ENCODE measurements around the gene CEBPZ.
A peak's percentile ranks its signal among the peaks of the same experiment; 100 is the strongest.
"Not testable (repeated sequence)": the region's sequence is repeated elsewhere in the genome, so short reads cannot be mapped to it uniquely, and the experiment has no call there.

Gene CEBPZ, protein sequence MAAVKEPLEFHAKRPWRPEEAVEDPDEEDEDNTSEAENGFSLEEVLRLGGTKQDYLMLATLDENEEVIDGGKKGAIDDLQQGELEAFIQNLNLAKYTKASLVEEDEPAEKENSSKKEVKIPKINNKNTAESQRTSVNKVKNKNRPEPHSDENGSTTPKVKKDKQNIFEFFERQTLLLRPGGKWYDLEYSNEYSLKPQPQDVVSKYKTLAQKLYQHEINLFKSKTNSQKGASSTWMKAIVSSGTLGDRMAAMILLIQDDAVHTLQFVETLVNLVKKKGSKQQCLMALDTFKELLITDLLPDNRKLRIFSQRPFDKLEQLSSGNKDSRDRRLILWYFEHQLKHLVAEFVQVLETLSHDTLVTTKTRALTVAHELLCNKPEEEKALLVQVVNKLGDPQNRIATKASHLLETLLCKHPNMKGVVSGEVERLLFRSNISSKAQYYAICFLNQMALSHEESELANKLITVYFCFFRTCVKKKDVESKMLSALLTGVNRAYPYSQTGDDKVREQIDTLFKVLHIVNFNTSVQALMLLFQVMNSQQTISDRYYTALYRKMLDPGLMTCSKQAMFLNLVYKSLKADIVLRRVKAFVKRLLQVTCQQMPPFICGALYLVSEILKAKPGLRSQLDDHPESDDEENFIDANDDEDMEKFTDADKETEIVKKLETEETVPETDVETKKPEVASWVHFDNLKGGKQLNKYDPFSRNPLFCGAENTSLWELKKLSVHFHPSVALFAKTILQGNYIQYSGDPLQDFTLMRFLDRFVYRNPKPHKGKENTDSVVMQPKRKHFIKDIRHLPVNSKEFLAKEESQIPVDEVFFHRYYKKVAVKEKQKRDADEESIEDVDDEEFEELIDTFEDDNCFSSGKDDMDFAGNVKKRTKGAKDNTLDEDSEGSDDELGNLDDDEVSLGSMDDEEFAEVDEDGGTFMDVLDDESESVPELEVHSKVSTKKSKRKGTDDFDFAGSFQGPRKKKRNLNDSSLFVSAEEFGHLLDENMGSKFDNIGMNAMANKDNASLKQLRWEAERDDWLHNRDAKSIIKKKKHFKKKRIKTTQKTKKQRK

DNA sequence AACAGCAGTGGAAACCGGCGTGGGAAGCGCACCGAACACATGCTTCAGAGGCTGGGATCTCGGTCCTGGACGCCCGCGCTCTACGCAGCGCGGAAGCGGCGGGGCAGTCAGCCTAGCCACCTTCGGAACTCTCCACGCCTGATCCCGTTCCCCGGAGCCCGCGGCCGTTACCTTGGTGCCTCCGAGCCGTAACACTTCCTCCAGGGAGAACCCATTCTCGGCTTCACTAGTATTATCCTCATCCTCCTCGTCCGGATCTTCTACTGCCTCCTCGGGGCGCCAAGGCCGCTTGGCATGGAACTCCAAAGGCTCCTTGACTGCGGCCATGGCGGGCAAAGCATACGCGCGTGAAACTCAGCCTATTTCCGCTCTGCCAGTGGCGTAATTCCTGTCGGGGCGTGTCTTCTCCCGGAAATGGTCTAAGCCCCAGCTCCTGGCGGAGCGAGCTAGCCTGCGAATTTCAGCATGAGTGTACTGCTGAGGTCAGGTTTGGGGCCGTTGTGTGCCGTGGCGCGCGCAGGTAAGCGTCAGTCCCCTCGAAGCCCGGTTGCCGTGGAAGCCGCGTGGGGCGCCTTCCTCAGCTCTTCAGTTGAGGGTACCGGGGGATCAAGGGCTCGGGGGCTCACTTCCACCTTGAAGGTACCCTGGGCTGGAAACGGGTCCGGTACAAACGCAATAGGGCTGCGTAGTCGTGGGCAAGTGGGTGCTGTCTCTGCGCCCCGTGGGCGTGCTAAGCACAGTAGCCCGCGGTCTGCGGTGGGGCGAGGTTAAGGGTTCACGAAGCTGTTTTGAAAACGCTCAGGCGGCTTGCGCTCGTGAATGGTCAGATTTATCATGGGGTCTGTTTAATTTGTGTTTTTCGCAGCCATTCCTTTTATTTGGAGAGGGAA, at the start of gene CEBPZ, which contains the start of gene NDUFAF7:
Gene CEBPZ, minus strand, starts transcription at position 356 of the 890 bp plus-strand sequence. Its CDS starts 29 bp downstream, at position 327.
Gene NDUFAF7, plus strand, starts transcription at position 418 of the 890 bp plus-strand sequence. Its CDS starts 48 bp downstream, at position 466.
- peak; percentile 34 to 93 (median 82) for DNase-seq

DNA sequence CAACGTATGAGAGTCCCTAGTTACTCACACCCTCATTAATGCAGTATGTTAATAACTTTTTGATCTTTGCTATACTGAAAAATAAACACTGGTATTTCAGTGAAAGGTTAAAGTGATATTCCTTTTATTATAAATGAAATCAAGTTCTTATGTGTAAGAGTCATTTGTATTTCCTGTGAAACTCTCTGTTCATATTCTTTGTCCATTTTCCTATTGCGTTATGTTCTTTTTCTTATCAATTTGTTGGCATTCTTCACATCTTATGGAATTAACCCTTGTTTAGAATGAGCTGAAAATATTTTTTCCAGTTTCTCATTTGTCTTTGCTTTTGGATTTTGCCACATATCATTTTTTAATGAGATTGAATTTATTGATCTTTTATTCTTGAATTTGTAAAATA, 44.9 kb upstream of the CEBPZ start:
- no peak for DNase-seq

DNA sequence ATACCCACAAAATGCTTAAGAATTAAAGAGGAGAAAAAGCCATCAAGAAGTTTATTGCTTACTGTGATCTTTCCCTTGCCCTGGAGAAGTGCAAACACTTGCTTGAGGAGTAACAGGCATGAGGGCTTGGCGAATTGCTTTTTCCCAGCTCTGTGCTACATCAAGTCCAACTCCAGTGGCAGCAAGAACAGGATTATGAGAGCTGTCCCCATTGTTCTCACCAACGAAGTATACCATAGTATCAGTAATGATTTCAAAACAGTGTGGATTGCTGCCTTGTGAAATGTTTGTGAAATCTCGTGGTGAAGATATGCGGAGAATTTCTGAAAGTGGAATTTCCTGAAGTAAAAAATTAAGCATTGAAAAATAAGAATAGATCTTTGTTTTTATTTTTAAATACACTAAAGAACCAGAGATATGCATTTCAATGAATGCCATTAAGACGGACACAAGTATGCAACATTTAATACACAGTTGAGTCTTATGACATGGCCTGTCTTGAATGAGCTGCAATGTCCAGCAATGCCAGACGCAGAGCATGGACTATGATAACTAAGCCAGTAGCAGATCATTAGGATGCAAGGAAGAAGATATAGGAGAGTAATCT, 43.1 kb upstream of the CEBPZ start:
- no peak for DNase-seq

DNA sequence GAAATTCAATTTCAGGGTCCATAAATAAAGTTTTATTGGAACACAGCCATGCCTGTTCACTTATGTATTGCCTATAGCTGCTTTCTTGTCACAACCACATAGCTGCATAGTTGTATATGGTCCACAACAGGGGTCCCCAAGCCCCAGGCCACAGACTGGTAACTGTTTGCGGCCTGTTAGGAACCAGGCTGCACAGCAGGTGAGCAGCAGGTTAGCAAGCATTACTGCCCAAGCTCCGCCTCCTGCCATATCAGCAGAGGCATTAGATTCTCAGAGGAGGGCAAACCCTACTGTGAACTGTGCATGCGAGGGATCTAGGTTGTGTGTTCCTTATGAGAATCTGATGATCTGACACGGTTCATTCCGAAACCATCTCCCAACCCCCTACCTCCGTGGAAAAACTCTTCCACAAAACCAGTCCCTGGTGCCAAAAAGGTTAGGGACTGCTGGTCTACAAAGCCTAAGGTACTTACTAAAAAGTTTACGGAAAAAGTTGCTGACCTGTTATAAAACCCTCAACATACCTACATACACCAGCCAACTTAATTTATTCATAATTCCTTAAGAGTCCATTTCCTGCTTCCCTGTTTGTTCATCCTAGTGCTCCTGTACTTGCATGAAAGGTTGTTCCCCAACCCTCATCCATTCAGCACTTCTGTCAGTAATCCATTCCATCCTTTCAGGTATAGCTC, 40.1 kb upstream of the CEBPZ start:
- no peak for DNase-seq

DNA sequence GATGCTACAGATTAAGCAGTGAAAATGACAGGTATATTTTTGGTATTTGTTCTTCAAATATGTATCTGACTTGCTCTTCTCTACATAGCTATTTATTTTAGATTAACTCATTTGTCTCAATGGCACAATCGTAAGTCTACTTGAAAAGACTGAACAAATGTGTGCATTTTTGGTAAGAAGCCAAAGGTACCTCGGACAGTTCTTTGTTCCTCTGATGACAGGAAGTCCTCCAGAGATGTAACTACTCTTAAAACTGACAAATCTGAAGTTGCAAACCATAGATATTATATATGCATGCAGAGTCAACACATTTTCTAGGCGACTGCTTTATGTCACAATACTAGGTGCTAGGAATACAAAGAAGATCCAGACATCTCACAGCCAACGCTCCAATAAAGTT, 36.7 kb upstream of the CEBPZ start:
- DNase-seq, result no peak

DNA sequence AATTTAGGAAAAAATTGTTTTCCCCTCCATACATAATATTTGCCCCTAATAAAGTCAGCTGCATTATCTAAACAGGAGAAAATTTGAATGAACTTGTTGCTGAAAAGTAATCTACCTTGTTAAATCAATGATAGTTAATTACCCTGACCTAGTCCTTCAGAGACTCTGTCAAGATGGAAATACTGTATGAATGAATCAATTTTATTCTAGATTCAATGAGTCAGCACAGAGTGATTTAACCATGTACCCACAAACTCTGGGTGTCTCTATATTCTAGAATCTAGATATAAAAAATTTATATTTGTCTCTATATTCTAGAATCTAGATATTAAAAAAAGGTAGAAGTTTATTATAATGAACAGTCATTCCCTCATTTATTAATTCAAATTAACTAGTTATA, 36.3 kb upstream of the CEBPZ start:
- DNase-seq, result no peak

DNA sequence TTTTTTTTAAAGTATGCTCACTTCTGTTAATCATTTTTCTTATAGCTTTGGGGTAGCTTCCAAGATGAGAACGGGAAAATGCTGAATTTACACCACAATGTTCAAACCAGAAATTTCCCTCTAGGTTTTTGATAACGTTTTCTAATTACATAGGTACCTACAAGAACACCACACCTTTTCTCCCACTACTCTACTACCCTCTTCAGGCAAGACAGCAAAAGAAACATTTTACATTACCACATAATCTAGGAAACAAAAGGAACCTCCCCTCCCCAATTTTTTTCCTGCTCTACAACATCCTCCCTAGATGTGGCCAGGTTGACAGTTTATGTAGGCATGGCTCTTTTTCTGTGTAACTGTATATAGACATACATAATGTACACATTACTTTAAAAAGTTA, 32.4 kb upstream of the CEBPZ start:
- DNase-seq, result no peak

DNA sequence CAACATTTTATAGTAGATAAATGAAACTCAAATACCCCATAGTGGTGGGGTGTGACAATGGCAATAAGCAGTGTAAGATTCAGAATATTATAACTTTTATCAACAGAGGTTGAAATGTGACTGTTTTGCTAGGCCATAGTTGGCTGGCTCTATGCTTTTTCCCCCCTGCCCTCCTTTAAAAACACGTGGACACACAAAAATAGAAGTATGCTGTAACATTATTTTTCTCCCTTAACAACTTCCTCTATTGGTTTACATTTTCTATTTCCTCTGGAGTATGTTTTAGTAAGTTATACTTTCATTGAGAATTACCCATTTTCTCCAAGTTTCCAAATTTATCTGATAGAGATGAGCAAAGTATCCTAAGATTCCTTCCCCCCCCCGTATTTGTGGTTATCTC, 31.1 kb upstream of the CEBPZ start:
- DNase-seq, result no peak

DNA sequence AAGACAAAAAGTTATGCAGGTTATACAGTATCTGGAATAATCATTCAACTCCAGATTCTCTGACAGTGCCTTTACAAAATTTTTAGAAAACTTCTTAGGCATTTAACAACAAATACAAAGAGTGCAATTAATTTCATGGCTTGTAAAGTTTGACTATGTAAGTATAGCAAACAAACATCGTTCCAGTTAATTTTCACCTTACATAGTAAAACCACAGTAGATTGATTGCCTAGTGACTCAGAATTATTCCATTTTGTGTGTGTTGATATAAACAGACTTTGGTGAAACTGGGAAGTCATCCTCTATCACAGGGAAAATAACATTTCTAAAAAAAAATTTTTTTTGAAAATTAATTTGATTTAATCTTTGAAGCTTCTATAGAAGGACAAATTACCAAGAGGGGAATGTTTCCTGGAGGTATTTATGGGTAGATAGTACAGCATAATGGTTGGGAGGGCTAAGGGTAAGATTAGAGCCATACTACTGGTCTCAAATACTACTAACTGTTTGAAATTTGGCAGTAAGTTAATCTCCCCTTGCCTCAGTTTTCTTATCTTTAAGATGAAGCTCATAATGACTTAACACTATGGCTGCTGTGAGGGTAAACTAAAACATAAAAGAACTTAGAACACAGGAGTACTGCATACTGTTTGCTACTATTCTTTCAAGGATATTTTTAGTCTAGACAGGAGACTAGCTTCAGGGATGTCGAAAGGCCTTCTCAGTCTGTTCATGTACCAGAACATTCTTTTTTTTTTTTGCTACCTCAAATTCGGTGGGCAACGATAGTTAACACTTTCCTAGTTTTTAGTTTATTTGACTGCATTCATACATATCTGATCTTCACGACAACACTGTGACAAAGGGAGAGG, 19.7 kb upstream of the CEBPZ start:
- DNase-seq, result no peak

DNA sequence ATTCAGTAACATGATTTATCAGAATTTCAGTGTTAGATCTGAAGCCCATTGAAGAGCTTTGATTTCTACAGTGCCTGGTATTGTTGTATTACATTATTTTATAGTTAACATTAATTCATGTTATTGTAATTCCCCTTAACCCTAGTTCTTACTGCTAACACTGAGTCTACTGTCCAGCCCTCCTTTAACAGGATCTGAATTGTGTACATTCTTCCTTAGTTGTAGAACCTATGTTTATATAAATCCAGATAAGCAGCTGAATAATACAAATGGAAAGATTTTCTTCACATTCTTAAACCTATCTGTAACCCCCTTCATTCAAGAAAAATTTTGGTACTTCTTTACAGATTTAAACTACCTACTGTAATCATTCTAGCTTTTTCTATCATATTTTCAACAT, 14.8 kb upstream of the CEBPZ start:
- no peak for DNase-seq

DNA sequence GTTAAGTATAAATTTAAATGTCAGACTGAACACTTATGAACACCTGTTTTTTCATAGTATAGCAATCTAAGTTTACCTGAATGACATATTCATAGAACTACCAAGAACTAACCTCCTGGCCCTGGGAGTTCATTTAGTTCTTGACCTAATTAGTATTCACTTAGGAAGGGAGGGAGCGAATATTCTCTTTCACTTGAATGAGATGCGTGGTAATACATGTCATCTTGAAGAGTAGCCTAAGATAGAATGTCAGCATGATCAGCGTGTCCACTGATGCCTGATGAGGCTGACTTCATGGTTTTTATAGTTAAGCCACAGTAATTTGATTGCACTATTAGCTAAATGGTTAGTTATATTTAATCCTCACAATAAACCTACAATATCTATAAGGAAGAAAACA, 13.4 kb upstream of the CEBPZ start:
- no peak for DNase-seq

DNA sequence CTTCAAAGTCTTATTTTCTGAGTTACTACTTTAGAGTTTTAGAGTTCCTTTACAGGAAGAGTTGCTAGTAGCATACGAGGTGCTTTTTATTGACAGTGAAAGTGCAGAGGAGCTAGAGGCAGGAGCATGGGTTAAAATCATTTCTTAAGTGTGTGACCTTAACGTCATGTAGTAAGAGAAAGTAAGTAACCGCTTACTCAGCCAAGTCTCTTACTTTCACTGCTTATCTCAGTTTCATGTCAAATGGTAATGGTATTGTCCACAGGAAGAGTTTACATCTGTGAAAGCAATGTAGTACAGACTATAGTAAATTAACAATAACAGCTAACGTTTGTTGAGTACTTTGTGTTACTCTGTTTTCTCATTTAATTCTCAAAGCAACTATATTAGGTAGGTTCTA, 12.6 kb upstream of the CEBPZ start:
- no peak for DNase-seq

DNA sequence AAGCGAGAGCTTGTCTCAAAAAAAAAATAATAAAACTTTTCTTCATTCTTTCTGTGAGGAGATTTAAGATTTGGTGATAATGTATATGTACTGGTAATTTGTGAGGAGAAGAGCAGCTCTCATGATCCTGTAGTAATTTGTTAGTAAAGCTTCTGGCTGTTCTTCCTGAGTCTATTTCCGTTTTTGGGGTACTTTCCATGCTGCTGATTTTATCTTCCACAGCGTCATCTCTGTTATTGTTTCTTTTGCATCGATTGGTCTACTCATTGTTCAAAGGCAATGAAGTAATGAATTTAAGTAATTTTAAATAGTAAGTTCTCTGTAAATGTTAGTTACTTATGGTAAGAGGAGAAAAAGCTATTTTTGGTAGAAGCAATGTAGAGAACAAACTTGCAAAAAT, 12.0 kb upstream of the CEBPZ start:
- no peak for DNase-seq

DNA sequence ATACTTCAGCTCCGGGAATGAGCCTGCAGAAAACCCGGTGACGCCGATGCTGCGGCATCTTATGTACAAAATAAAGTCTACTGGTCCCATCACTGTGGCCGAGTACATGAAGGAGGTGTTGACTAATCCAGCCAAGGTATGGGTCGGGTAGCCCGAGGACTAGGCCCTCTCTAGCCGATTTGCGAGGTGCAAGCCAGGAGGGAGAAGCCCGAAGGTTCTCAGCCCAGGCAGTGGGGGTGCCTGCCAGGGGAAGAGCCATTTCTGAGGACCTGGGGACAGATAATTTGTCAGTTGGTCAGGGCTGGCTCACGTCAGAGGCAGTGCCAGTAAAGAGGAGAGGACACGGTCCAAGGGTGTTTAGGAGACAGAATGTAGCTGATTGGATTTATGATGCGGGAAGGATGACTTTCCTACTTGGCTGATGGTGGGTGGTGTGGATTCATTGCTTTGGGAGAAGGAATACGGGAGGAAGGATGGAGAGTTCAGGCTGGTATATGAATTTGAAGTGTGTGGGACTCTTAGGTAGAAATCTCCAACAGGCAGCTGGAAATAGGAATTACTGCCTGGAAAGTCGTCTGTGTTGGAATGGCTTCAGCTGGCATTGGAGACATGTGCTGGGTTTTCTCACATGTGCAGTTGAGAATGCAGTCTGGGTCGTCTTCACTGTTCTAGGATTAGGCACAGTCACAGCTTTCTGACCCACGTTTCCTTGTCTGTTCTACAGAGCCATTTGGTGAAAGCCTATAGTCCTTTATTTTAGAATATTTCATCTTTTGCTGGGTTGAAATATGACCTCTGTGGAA, 936 bp upstream of the CEBPZ start:
- peak in 18 of 56 donors; percentile 1 to 48 (median 19) for DNase-seq

DNA sequence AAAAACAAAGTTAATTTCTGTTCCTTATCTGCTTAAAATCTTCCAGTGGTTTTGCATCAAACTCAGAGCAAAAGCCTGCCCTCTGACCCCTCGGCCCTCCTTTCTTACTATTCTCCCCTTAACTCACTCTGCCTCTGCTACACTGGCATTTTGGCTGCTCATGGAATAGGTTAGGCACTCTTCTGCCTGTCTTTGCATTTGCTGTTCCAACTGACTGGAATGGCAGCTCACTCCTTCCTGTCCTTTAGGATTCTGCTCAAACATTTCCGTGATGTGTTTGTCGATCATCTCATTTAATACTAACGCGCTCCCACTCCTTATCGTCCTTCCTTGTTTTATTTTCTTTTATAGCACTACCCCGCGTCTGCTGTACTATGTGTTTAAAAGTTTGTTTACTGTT, 815 bp downstream of the CEBPZ start:
- DNase-seq, result no peak

DNA sequence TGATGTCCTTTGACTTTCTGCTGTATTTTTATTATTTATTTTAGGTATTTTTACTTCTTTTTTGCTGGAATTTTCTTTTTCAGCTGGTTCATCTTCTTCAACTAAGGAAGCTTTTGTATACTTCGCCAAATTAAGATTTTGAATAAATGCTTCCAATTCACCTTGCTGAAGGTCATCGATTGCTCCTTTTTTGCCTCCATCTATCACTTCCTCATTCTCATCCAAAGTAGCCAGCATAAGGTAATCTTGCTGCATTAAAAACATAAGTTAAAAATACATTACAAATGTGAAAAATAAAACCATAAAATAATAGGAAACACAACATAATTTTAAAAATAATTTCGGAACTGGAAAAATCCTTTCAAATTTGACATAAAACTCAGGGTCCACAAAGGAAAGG, 2.6 kb downstream of the CEBPZ start:
- DNase-seq, result no peak

DNA sequence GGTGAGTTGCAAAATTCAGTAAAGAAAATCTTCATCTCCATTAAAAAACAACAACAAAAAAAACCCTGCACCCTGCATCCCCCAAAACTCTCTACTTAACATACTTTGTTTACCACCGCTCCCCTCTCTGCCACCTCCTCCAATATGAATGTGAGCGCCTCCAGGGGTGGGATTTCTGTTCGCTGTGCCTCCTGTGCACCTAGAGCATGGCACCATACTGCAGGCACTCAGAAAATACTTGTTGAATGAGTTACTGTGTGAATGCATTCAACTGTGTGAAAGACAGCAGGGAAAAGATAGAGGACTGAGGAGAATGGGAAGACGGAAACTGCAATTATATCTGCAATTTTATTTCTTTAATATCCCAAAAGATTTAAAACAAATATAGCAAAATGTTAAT, 4.5 kb downstream of the CEBPZ start:
- DNase-seq, result no peak

DNA sequence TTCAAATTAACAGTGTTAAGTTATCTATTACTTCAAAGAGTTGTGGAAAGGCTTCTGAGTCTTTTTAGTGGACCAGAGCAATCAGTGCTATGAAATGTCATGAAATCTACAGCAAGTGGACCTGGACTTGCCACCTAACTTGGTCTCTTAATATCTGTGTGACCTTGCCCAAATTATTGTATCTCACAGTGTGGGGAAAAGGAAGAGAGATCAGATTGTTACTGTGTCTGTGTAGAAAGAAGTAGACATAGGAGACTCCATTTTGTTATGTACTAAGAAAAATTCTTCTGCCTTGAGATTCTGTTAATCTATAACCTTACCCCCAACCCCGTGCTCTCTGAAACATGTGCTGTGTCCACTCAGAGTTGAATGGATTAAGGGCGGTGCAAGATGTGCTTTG, 6.3 kb downstream of the CEBPZ start:
- not testable (repeated sequence) for DNase-seq

Measured in amygdala (tissue), 56 donors.